H1 (cell line): ENCODE data around the gene CFAP221. TPM values are rescaled to one million over a fixed set of nuclear protein-coding genes. Genes with fewer than 3 reads are reported as not detected.

Source experiments
- CTCF ChIA-PET: fragments of 300-600 bp; sonication (Branson Sonifier 250); formaldehyde crosslinking; loops from one replicate; lab custom pipeline; 2021; ENCODE audit not compliant: partially characterized antibody; lab: Charles Lee
- POLR2A ChIA-PET: fragments of 300-600 bp; sonication (Branson Sonifier 250); formaldehyde crosslinking; loops from one replicate; lab custom pipeline; 2021; ENCODE audit warnings: inconsistent platforms; ENCODE audit not compliant: partially characterized antibody; lab: Charles Lee
- DNase-seq, 2 experiments: peaks; one replicate each; pipeline versions ENCODE4 v3.0.0 to v3.0.0-alpha.2; 2010 to 2022; ENCODE audit warnings: low spot score in 2 of 2, low read depth in 1 of 2, mixed read lengths in 1 of 2
- FAIRE-seq: peaks from 2 replicates; lab custom pipeline; 2011; peaks lifted over from hg19 to GRCh38; lab: Jason Lieb, UNC
- H2AFZ ChIP-seq: 2 replicates; pipeline ENCODE4 v1.8.1; 2012; ENCODE audit warnings: low read length, inconsistent platforms
- H2AK5ac ChIP-seq: 2 replicates; pipeline ENCODE4 v1.6.1; 2013; ENCODE audit warnings: low read depth, low read length
- H2BK120ac ChIP-seq: replicated peaks from 2 replicates; pipeline ENCODE3; 2013; ENCODE audit warnings: low read depth, low read length, inconsistent platforms
- H2BK12ac ChIP-seq: 2 replicates; pipeline ENCODE4 v1.6.1; 2013; ENCODE audit warnings: low read depth, low read length
- H2BK15ac ChIP-seq: 2 replicates; pipeline ENCODE4 v1.6.1; 2013; ENCODE audit warnings: low read length
- H2BK20ac ChIP-seq: 2 replicates; pipeline ENCODE4 v1.6.1; 2013; ENCODE audit warnings: low read length
- H2BK5ac ChIP-seq: 2 replicates; pipeline ENCODE4 v1.6.1; 2013; ENCODE audit warnings: low read depth, low read length
- H3K14ac ChIP-seq: 2 replicates; pipeline ENCODE4 v1.6.1; 2013; ENCODE audit warnings: inconsistent platforms; ENCODE audit not compliant: insufficient read length
- H3K18ac ChIP-seq: 2 replicates; pipeline ENCODE4 v1.6.1; 2013; ENCODE audit warnings: low read length; ENCODE audit errors: extremely low read depth
- H3K23ac ChIP-seq: 2 replicates; pipeline ENCODE4 v1.6.1; 2013; ENCODE audit warnings: inconsistent platforms; ENCODE audit not compliant: insufficient read length
- H3K23me2 ChIP-seq: 2 replicates; pipeline ENCODE4 v1.6.1; 2013; ENCODE audit warnings: low read depth, low read length
- H3K27ac ChIP-seq: 2 replicates; pipeline ENCODE4 v1.6.1; 2011; ENCODE audit warnings: low read depth, low read length, inconsistent platforms
- H3K27me3 ChIP-seq, 4 experiments: replicated peaks in 1 of 4; 1 replicate in 1 of 4; 2 replicates in 3 of 4; pipeline versions ENCODE4 v1.6.1 to v1.8.1; 2011 to 2013; ENCODE audit warnings: low read length in 3 of 4, mild to moderate bottlenecking in 3 of 4, inconsistent platforms in 2 of 4, mixed read lengths in 2 of 4, moderate library complexity in 1 of 4; ENCODE audit not compliant: control insufficient read depth in 3 of 4, insufficient read depth in 3 of 4; ENCODE audit errors: extremely low read depth in 1 of 4
- H3K36me3 ChIP-seq, 4 experiments: 2 replicates each; pipeline versions ENCODE4 v1.6.1 to v1.8.1; 2011 to 2013; ENCODE audit warnings: mild to moderate bottlenecking in 4 of 4, low read length in 3 of 4, moderate library complexity in 2 of 4, control low read depth in 1 of 4, inconsistent platforms in 1 of 4; ENCODE audit not compliant: insufficient read depth in 4 of 4, control insufficient read depth in 2 of 4
- H3K4ac ChIP-seq: replicated peaks from 2 replicates; pipeline ENCODE3; 2013; ENCODE audit warnings: low read length, low read depth, mixed read lengths, inconsistent platforms; ENCODE audit not compliant: insufficient read length
- H3K4me1 ChIP-seq, 4 experiments: replicated peaks in 1 of 4; 1 replicate in 1 of 4; 2 replicates in 3 of 4; pipeline versions ENCODE4 v1.6.1 to v1.8.1; 2011 to 2013; ENCODE audit warnings: low read length in 3 of 4, inconsistent platforms in 2 of 4, mixed read lengths in 1 of 4; ENCODE audit not compliant: insufficient read depth in 4 of 4, control insufficient read depth in 3 of 4
- H3K4me2 ChIP-seq, 2 experiments: 2 replicates each; pipeline versions ENCODE4 v1.6.1 to v1.8.1; 2011 to 2013; ENCODE audit warnings: low read depth in 2 of 2, low read length in 2 of 2, control low read depth in 1 of 2, inconsistent platforms in 1 of 2, mild to moderate bottlenecking in 1 of 2; ENCODE audit not compliant: insufficient read depth in 1 of 2
- H3K4me3 ChIP-seq, 4 experiments: fragments of 200-600, 300-600 bp in 1 of 4; sonication (generic), shearing (Covaris generic), sonication (Bioruptor Twin) in 1 of 4; 2 replicates each; pipeline versions ENCODE4 v1.5.1 to v1.8.1; 2011 to 2016; ENCODE audit warnings: low read length in 4 of 4, low read depth in 3 of 4, control low read depth in 2 of 4, inconsistent platforms in 2 of 4, mild to moderate bottlenecking in 2 of 4, mixed read lengths in 1 of 4, moderate library complexity in 1 of 4; ENCODE audit not compliant: insufficient read depth in 2 of 4; ENCODE audit errors: extremely low read depth in 1 of 4
- H3K56ac ChIP-seq: replicated peaks from 2 replicates; pipeline ENCODE3; 2013; ENCODE audit warnings: low read depth, mild to moderate bottlenecking, mixed read lengths, low read length, inconsistent platforms; ENCODE audit not compliant: insufficient read length
- H3K79me1 ChIP-seq: 2 replicates; pipeline ENCODE4 v1.6.1; 2013; ENCODE audit warnings: low read depth, low read length, control low read depth
- H3K79me2 ChIP-seq, 2 experiments: 2 replicates each; pipeline versions ENCODE4 v1.6.1 to v1.8.1; 2012 to 2013; ENCODE audit warnings: low read length in 2 of 2, mild to moderate bottlenecking in 2 of 2, inconsistent platforms in 1 of 2; ENCODE audit not compliant: insufficient read depth in 2 of 2, control insufficient read depth in 1 of 2
- H3K9ac ChIP-seq, 4 experiments: replicated peaks in 1 of 4; 1 replicate in 1 of 4; 2 replicates in 3 of 4; pipeline versions ENCODE4 v1.6.1 to v1.8.1; 2011 to 2013; ENCODE audit warnings: low read depth in 3 of 4, low read length in 3 of 4, control low read depth in 2 of 4, mild to moderate bottlenecking in 2 of 4, moderate library complexity in 2 of 4, inconsistent platforms in 1 of 4; ENCODE audit errors: extremely low read depth in 1 of 4
- H3K9me3 ChIP-seq, 2 experiments: 2 replicates each; pipeline versions ENCODE4 v1.6.1 to v1.8.1; 2012 to 2013; ENCODE audit warnings: mild to moderate bottlenecking in 2 of 2, moderate library complexity in 2 of 2, control low read depth in 1 of 2, inconsistent platforms in 1 of 2, low read depth in 1 of 2, low read length in 1 of 2, mixed read lengths in 1 of 2; ENCODE audit not compliant: insufficient read depth in 2 of 2
- H4K20me1 ChIP-seq, 2 experiments: replicated peaks in 1 of 2; 2 replicates each; pipeline versions ENCODE3 to v1.8.1; 2011 to 2013; ENCODE audit warnings: inconsistent platforms in 2 of 2, low read length in 2 of 2, mild to moderate bottlenecking in 1 of 2; ENCODE audit not compliant: insufficient read depth in 2 of 2, control insufficient read depth in 1 of 2
- H4K5ac ChIP-seq: 2 replicates; pipeline ENCODE4 v1.6.1; 2013; ENCODE audit warnings: low read length, low read depth, mixed read lengths, inconsistent platforms; ENCODE audit not compliant: insufficient read length
- H4K8ac ChIP-seq: 2 replicates; pipeline ENCODE4 v1.8.0; 2013; ENCODE audit warnings: mild to moderate bottlenecking, moderate library complexity, low read length, inconsistent platforms; ENCODE audit not compliant: insufficient read depth; ENCODE audit errors: extremely low read depth
- H4K91ac ChIP-seq: replicated peaks from 2 replicates; pipeline ENCODE3; 2013; ENCODE audit warnings: low read length, mixed read lengths, inconsistent platforms; ENCODE audit not compliant: insufficient read length
- CBX5 ChIP-seq: fragments of 300-800, 300-1000 bp; sonication (generic); IDR thresholded peaks from 2 replicates; pipeline ENCODE4 v1.7.1; 2016; ENCODE audit warnings: antibody characterized with exemption, low read length, low read depth
- CTBP2 ChIP-seq: IDR thresholded peaks from 2 replicates; pipeline ENCODE4 v1.7.0; 2011; ENCODE audit warnings: borderline replicate concordance, mild to moderate bottlenecking, moderate library complexity, mixed read lengths, low read length; ENCODE audit not compliant: insufficient read depth, insufficient read length
- SIN3A ChIP-seq, 2 experiments: IDR thresholded peaks in 1 of 2; conservative IDR thresholded peaks in 1 of 2; 2 replicates each; pipeline ENCODE4 v1.6.1; 2011 to 2012; ENCODE audit warnings: low read length in 2 of 2, improper control_type of control experiment in 1 of 2, low read depth in 1 of 2, mild to moderate bottlenecking in 1 of 2
- TEAD4 ChIP-seq: IDR thresholded peaks from 2 replicates; pipeline ENCODE4 v1.6.1; 2012; ENCODE audit warnings: low read depth, low read length, inconsistent platforms, mixed read lengths
- ZNF274 ChIP-seq: IDR thresholded peaks from 2 replicates; pipeline ENCODE4 v1.7.0; 2012; ENCODE audit warnings: low read length, borderline replicate concordance; ENCODE audit errors: extremely low read depth
- WGBS, 2 experiments: shearing (Covaris generic) in 1 of 2; methylation state at CpG; one replicate each; pipeline versions ENCODE4 v1.1.6 to v1.1.7; 2013 to 2015; ENCODE audit warnings: low lambda C conversion rate in 2 of 2, mixed read lengths in 2 of 2, inconsistent platforms in 1 of 2, low coverage in 1 of 2, missing lambda C conversion rate in 1 of 2; ENCODE audit not compliant: insufficient replicate concordance in 2 of 2, insufficient coverage in 1 of 2, insufficient read length in 1 of 2; ENCODE audit errors: extremely low coverage in 1 of 2, missing lambda C conversion rate in 1 of 2; 5-methylcytosine and 5-hydroxymethylcytosine counted together
- polyA plus RNA-seq, 7 experiments: library from polyadenylated mRNA; depleted of rRNA in 3 of 7; stranded (reverse) in 5 of 7; unstranded in 2 of 7; fragments of >200 nt in 5 of 7; fragments of 200-250 nt in 2 of 7; gene quantifications; 1 replicate in 5 of 7; 2 replicates in 1 of 7; 4 replicates in 1 of 7; pipeline versions ENCODE4 v1.2.1 to v1.2.3, GENCODE V29; 2011 to 2013; ENCODE audit warnings: missing spikeins in 2 of 7, mixed read lengths in 2 of 7
- total RNA-seq: library from RNA; stranded (reverse); fragmentation: NEBNext Ultra II Directional; extraction: Animal tissue kit (Norgen Biotek cat#: 25700); gene quantifications from 2 replicates; pipeline ENCODE4 v1.2.1, GENCODE V29; 2021

Gene CFAP221
- total and polyA plus RNA-seq, 2 of the 8 experiments (the other 6 are each of a cell fraction or from before 2014, with no cell fraction given), result 0.14 to 0.71 TPM

- H3K36me3 ChIP-seq, result no peaks in the 10 kb centered on the region
- no peak overlapping the region for H3K27ac ChIP-seq
- no peak overlapping the region for H3K23ac ChIP-seq
- WGBS, 2 experiments, result 81% methylated on average over 10 of the region's 10 CpGs; no CpG with 5 or more reads in 1 of the 2 experiments
- no peak overlapping the region for H4K5ac ChIP-seq
- H3K23me2 ChIP-seq, result peaks cover 6% of the 10 kb centered on the region; the same call in 1 of the 2 replicates
- no peak overlapping the region for H4K8ac ChIP-seq
- H3K56ac ChIP-seq, result no peak overlapping the region
- no peaks in the 10 kb centered on the region for H3K9me3 ChIP-seq
- H2BK12ac ChIP-seq, result no peak overlapping the region
- no peaks in the 10 kb centered on the region for H4K20me1 ChIP-seq
- no peak overlapping the region for H3K14ac ChIP-seq
- no peak overlapping the region for H3K4me2 ChIP-seq
- H2AFZ ChIP-seq, result no peak overlapping the region
- no peak overlapping the region for H2AK5ac ChIP-seq
- no peak overlapping the region for H3K4ac ChIP-seq
- no peak overlapping the region for H2BK15ac ChIP-seq
- DNase-seq (no peak), FAIRE-seq (no peak)
- no peak overlapping the region for H2BK120ac ChIP-seq
- no peaks in the 10 kb centered on the region for H3K79me2 ChIP-seq
- H2BK5ac ChIP-seq, result no peak overlapping the region
- H3K18ac ChIP-seq, result no peak overlapping the region
- H3K9ac ChIP-seq, result no peak overlapping the region
- H3K79me1 ChIP-seq, result no peaks in the 10 kb centered on the region
- ChIA-PET CTCF (interaction anchor here (0.6 to 5.3 kb wide), 8 partner anchors 11 to 122 kb away, joined by 3 to 52 read pairs (median 6); no protein-coding TSS in a partner anchor), POLR2A (no interaction called here)
- H3K4me3 ChIP-seq, result no peak overlapping the region
- H2BK20ac ChIP-seq, result no peak overlapping the region
- TF ChIP-seq CTBP2 (no peak), ZNF274 (no peak), TEAD4 (no peak), SIN3A (conservative IDR thresholded peaks at IDR 0.05 in 1 of 2, IDR thresholded peaks at IDR 0.05 in 1 of 2; ENCODE audit: low read depth in 1 of 2, low read length in 2 of 2) (no peak), CBX5 (no peak)
- H4K91ac ChIP-seq, result no peak overlapping the region
- H3K4me1 ChIP-seq, result peaks cover 0 to 3% (median 0%) of the 10 kb centered on the region in 4 experiments; a peak in 2 of 7 replicates
- peaks cover 14 to 22% (median 19%) of the 10 kb centered on the region in 4 experiments for H3K27me3 ChIP-seq
Observed at GRCh38 chr2:119519057-119519408, 25.2 kb upstream of the CFAP221 start.
